Measurements from ENCODE around the gene SEC31A.
A peak's percentile ranks its signal among the peaks of the same experiment; 100 is the strongest.
"Not testable (repeated sequence)": the region's sequence is repeated elsewhere in the genome, so short reads cannot be mapped to it uniquely, and the experiment has no call there.

Gene SEC31A

DNA sequence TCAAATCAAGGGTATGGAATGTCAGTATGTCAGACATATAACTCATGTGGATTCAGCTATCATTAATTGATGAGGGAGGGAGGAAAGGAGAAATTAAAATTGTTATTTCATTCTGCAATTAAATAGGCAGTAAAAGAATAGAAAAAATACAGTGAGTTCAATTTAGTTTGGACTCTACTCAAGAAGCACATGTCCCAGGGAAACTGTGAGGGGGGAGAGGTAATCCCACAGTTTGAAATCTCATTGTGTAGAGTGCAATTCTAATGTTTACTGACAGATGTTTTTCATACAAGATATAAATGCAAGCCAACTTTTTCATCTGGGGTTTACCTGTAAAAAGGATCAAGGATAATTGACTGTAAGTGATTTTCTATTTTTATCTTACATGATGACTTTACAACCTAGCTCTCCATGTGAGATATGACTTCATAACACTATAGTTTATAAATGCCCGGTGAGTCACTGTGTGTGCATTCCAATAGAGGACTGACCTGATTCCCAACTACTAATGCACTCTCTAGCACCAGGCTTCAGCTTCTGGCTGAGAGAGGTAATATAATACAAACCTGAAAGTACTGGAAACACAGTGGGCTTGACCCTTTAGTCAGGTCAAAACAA, 57.1 kb downstream of the SEC31A start:
- no peak for DNase-seq

DNA sequence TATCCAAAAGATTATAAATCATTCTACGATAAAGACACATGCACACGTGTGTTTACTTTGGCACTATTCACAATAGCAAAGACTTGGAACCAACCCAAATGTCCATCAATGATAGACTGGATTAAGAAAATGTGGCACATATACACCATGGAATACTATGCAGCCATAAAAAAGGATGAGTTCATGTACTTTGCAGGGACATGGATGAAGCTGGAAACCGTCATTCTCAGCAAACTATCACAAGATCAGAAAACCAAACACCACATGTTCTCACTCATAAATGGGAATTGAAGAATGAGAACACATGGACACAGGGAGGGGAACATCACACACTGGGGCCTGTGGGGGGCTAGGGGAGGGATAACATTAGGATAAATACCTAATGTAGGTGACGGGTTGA, 57.9 kb downstream of the SEC31A start:
- DNase-seq: not testable (repeated sequence)

DNA sequence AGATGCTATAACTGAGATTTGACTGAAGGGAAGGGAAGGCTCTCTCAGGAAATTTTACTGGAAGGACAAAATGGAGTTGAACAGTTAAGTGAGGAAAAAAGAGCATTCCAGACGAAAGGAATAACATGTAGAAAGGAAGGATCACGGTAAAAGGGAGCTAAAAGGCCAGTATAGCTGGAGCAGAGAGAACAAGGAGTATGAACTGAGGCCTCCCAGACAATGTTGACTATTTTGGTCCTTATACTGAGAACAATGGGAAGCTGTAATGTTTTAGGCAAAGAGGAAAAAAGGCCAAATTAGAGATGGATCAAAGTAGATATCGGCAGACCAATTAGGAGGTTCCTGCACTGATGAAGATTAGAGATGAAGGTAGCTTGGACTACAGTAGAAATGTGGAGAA, 65.5 kb downstream of the SEC31A start:
- no peak for DNase-seq

DNA sequence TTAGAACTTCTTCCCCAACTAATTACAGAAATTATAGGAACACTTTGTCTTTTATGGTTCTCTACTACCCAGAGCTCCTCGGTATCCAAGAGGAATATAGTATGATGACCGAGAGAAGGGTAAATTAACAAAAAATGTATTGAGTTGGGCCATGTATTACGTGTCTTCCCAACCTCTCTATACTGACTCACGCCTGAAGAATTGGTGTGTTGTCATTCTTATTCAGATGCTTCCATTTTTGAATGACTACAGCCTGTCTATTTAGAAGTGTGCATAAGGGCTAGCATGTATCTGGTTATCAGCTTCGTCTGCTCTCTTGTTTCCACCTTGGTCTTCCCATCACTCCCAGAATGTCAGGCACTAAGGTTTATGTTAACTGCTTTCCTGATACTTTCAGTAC, 67.9 kb downstream of the SEC31A start:
- DNase-seq: no peak

DNA sequence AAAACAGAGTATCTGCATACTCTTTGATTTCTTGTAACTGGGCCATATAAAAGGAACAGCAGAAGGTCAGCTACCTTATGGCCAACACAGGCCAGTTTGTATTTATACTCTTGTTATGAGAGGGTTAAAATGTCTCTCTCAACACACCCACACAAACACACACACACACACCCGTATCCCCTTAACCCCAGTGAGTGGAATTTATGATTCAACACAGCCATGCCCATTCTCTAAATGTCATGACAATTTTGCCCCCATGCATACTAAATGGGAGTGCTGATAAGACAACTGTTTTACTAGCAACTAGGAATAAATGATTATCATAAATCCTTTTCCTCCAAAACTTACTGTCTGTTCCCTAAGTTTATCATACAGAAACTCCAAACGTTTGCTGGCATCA, 70.3 kb downstream of the SEC31A start:
- no peak for DNase-seq

DNA sequence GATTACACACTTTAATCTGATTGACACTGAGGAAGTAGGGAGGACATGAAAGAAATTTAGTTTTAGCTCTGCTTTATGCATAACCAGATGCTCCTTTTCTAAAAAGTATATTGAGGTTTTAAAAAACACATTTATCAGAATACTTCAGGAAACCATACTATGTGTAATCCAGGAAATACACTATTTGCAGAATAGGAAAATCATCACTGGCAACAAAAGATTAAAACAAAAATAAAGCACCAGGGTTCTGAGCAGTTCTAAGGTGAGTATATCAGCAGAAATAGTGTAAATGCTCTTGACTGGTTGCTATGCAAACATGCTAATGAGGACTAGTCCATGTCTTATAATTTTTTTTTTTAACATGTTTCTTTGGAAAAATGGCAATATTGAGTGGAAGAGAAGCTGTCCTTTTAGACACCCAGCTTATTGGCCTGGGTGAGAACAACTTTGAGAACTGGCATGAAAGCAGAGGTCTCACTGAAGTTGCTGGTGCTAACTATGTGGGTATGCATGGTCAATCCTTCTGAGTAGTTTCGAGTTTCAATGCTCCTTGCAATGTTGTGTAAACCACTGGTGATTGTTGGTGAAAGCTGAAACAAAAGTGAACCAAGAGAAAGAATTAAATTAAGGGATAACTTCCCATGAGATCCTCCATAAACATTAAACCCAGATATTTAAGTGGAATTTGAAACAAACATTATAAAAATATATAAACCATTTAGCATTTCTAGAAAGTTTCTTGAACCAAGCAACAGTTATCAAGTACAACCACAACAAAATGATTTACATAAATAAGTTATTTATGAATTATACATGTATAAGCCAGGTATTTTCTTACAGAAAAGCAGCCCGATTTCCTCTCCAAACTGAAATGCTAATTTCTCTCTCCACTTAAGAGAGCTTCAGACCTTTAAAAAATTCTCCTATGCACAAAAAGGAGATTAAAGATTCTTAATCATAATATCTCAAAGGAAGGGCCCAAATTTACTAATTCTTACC, 72.0 kb downstream of the SEC31A start:
- DNase-seq: no peak

DNA sequence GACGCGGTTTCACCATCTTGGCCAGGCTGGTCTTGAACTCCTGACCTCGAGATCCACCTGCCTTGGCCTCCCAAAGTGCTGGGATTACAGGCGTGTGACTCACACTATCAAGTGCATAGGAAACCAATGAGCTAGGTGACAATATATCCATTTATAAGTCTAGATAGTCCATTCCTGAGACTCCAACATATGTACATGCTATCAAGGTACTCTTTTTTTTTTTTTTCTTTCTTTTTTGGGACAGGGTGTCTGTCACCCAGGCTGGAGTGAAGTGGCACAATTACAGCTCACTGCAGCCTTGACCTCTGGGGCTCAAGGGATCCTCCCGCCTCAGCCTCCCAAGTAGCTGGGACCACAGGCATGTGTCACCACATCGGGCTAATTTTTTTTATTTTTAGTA, 74.1 kb downstream of the SEC31A start:
- DNase-seq: not testable (repeated sequence)

DNA sequence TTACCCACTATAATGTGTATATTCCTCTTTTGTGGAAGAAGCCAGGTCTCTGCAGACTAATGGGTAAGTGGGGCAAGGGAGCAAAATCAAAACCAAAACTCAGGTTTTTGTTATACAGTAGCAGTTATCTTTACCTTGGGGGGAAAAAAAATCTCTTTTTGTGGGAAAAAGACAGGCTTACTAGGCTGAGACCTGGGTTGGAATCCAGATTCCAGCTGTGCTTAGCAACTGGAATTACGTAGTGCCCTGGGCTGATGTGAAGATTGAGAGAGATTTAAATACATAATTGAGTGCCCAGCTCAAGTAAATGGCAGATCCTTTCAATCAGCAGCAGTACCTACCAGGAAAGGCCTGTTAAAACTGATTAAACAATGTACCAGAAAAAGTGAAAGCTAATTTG, 76.9 kb downstream of the SEC31A start:
- DNase-seq: no peak

DNA sequence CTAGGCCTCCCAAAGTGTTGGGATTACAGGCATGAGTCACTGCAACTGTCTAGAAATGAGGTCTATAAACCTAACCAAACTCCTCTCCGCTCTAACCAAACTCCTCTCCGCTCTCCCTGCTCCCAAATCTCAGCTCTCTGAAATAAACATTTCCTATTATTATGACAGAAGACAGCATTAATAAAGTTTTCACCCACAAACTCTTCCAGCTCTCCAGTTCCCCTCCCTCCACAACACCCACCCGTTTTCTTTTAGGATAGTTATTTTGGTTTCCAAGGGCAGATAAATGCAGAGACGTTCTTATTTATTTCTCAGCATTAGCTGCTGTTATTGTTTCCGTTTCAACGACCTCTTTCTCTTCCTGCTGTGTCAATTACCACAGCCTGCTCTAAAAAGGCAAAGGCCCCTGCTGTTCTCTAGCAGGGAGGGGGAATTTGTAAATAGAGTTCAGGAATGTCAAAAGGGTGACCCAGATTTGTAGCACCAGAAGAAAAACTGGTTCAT, 79.1 kb downstream of the SEC31A start:
- DNase-seq: no peak

DNA sequence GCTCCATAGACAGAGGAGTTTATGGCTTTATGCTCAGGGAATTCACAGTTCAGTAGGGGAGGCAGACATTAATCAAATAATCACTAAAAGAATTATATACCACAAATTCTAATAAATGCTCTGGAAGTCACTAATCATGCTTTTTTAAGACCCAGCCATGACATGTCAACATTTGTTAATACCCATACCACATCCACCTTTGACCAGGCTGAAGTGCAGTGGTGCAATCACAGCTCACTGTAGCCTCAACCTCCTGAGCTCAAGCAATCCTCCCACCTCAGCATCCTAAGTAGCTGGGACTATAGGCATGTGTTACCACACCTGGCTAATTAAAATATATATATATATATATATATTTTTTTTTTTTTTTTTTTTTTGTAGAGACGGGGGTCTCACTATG, 79.6 kb downstream of the SEC31A start:
- no peak for DNase-seq

DNA sequence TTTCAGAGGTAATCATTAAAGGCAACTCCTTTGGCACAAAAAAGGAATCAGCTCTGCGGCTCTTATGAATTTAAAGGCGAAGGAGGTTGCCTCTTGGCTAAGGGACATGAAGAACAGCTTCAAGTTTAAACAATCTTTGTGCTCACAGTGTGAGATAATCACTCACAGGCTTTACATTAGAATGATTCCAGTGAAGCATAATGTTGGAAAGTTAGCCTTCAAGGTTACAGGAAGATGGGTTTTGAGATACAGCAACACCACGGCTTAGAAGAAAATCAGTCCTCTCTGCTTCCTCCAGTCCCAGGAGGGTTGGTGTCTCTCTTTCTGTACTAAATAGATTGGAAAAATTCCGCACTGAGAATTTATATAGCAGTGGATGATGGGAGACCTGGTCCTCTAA, 80.8 kb downstream of the SEC31A start:
- DNase-seq: no peak

DNA sequence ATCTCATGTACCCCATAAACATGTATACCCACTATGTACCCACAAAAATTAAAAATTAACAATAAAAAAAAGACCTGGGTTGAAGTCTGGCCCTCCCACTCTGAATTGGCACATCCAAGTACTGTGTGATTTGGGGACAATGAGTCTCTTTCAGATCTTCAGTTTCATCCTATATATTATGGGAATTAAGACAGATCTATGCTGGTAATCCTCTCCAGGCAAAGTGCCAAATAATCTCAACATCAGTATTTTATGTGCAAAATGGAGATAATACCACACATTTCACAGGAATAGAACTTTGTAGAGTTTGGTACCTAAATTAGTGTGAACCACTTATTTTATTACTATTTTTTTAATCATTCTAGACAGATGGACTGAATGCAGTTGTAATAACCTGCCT, 81.3 kb downstream of the SEC31A start:
- no peak for DNase-seq

DNA sequence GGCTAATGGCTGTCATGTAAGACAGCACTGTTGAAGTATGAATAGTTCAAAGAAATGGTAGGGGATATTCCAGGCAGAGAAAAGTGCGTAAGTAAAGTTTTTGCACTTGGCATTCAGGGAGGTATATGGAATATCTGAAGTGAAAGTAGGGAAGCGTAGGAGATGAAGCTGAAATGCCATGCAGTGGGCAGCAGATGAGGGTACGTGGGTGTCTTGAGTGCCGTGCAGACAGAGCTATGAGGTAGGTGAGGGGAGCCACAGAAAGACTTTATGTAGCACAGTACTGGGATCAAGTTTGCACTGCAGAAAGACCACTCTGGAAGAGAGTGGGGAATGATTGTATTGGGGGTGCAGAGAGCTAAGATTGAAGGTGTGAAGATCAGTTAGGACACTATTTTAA, 87.2 kb downstream of the SEC31A start:
- DNase-seq: no peak

DNA sequence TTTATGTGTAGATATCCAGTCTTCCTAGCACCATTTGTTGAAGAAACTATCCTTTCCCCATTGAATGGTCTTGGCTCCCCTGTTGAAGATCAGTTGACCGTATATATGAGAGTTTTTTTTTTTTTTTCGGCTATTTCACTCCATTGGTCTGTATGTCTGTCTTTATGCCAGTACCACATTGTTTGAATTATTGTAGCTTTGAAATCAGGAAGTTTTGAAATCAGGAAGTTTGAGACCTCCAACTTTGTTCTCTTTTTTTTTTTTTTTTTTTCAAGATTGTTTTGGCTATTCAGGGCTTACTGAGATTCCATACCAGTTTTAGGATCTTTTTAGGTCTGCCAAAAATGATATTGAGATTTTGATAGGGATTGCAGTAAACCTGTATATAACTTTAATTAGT, 88.0 kb downstream of the SEC31A start:
- DNase-seq: no peak

DNA sequence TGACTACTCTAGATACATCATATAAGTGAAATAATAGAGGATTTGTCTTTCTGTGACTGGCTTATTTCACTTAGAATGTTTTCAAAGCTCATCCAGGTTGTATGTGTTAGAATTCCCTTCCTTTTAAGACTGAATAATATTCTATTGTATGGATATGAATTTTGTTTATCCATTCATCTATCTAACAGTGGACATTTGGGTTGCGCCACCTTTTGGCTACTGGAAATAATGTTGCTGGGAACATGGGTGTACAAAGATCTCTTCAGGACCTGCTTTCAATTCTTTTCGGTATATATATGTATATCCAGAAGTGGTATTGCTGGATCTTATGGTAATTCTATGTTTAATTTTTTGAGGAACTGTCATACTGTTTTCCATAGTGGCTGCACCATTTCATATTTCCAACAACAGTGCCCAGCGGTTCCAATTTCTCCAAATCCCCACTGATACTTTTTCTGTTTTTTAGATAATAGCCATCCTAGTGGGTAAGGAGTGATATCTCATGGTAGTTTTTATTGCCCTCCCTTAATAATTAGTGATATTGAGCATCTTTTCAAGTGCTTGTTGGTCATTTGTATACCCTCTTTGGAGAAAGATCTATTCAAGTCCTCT, 88.9 kb downstream of the SEC31A start:
- DNase-seq: no peak

DNA sequence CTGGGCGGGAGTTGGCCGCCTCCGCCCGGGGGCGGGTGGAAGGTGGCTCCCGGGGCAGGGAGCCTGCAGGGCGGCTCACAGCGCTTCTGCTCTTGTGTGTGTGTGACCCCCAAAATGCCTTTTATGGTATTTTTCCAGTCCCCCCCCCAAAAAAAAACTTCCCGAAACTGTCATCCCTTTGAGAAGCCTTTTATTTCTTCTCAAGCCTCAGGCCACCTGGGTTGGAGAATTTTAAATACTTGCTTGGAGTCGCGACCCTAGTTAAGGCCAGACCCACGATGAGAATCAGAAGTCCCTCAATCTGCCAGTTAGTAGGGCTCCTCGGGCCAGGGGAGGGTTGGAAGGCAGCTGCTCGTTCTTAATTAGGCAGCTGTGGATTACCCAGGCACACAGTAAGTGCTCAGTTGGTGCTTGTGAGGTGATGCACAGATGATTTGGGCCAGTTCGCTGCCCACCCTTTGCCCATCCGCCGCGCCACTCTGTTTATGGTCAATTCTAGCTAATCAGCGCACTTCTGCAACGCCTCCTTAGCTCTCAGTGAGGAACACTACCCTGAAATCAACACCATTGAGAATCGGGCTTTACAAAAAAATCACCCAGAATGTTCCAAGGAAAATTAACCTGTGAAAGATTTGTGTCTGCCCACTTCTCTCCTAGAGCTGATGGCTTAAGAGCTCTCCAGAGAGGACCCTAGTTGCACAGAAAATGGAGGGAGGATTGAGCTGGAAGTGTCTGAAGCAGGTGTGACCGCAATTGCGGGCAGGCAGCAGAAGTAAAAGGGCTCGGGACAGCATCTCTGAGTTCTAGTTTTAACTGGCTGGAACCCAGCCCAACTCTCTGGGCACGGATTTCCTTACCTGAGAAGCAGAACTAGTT, 91.7 kb downstream of the SEC31A start:
- DNase-seq: no peak

DNA sequence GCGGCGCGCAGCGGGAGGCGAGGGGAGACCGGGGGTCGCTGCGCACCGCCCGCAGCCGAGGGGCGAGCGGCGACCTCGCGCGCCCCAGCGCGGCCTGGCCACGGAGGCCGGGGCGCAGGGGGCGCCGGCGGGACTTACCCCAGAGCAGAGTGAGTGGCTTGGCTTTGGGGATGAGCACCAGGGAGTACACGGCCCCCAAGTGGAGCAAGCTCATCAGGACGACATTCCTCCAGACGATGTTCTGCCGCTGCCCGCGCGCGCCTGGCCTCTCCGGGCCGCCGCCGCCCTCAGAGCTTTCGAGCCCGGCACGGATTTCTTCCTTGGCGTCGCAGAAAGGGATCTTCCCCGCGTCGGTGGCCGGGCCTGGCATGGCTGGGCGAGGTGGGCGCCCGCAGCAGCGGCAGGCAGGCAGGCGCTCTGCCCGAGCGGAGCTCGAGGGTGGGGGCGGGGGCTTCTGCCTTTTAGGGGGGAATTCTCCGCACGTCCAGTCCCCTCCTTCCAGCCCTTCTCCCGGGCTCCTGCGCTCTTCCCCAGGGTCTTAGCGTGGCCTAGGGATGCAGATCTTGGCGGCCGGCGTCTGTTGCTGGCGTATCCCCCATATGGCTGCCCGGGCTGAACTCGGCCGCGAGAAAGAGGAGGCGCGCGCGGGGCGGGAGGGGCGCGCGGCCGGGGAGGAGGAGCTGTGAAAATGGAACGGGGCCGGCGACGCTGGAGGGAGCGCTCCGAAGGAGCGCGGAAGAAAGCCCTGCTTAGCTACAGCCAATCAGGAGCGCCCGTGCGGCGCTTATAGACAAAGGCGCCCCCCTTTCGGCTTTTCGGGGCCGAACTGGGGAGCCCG, 92.6 kb downstream of the SEC31A start, which contains the start of gene SCD5:
SCD5 (minus strand) TSS at position 629 of the 838 bp plus-strand sequence; CDS start at position 370, 259 bp downstream.
- peak; percentile 80 for DNase-seq

DNA sequence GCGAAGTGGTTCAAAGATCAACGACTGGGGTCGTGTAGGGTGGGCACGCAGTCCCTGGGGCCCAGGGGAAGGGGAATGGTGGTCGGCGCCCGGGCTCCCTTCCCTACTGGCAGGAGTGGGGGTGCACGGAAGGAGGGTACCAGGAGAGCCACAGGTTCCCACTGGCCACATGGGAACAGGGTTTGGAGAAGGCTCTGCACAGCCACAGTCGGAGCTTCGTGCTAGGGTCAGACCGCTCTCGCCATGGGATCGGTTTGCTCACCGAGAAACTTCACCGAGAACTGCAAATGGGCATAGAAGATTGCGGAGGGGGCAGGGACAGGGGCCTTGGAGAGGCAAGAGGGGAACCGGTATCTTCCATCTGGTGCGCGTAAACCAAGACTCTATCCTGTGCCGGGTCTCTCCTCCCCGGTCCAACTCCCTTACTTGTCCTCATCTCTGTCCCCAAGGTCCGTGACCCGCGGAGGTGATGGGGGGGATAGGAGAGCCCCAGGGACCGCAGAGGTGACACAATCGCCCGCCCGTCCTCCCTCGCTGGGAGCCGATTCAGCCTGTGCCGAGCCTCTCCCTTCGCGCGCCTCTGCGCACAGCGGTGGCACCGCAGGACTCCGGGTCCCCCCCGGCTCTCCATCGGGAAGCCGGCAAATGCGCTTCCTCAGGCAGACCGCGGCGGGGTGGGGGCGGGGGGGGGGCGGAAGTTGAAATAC, 93.4 kb downstream of the SEC31A start:
- DNase-seq: no peak

DNA sequence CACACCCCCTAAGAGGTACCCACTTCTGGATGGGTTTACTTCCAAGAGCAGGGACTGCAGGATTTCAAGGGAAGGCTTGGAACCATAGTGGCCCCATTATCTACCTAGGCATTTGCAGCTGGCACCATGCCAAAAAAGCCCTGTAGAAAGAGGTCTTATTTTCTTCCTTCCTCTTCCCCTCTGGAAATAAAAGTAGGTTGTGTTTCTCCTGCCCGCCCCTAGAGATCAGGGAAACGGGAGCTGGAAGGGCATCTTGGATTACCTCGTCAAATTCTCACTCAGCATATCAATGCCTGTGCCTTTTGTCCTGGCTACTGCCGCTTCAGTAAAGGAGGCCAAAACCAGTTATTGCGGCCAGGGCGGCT, 93.9 kb downstream of the SEC31A start:
- DNase-seq: no peak

DNA sequence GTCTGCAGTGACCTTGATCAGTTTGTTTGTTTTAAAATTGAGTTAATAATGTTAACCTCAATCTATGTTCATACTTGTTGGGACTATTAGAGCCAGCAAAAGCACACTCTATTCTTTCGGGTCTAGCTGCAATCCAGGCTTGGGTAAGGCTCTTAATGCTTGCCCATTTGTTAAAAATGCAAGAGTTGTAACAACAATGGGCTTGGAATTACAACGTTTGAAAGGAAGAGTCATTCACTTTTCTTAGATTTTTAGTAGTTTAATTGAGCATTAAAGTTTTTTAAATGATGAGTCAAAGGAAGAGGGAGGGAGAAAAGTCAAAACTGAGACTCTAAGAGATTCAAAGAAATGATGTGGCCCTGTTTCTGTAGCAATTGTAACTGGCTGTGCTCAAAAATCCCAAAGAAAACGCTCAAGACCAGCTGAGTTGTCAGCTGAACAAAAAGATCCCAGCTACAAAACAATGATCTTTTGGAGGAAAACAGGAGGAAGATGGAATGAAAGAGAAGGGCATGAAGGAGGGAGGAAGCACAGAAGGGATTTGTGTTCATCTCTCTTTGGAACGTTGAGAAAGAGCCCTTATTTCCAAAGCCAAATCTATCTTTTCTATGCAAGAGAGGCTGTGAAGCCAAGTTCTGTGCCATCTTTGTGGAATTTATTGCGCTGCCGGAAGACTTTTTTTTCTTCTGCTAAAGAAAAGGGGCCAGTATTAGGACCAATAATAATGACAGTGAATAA, 97.9 kb downstream of the SEC31A start:
- no peak for DNase-seq
